Activated CD4-positive, alpha-beta T cell treated with anti-CD3 and anti-CD28 coated beads for 1 hour (primary cell): Measurements from ENCODE around the gene CCNL2.
"Not testable (repeated sequence)": the region's sequence is repeated elsewhere in the genome, so short reads cannot be mapped to it uniquely, and the experiment has no call there.

ENCODE experiments used
- DNase-seq: peaks from one replicate; pipeline ENCODE4 v3.0.0-alpha.2; 2020

The CCNL2 gene

DNA sequence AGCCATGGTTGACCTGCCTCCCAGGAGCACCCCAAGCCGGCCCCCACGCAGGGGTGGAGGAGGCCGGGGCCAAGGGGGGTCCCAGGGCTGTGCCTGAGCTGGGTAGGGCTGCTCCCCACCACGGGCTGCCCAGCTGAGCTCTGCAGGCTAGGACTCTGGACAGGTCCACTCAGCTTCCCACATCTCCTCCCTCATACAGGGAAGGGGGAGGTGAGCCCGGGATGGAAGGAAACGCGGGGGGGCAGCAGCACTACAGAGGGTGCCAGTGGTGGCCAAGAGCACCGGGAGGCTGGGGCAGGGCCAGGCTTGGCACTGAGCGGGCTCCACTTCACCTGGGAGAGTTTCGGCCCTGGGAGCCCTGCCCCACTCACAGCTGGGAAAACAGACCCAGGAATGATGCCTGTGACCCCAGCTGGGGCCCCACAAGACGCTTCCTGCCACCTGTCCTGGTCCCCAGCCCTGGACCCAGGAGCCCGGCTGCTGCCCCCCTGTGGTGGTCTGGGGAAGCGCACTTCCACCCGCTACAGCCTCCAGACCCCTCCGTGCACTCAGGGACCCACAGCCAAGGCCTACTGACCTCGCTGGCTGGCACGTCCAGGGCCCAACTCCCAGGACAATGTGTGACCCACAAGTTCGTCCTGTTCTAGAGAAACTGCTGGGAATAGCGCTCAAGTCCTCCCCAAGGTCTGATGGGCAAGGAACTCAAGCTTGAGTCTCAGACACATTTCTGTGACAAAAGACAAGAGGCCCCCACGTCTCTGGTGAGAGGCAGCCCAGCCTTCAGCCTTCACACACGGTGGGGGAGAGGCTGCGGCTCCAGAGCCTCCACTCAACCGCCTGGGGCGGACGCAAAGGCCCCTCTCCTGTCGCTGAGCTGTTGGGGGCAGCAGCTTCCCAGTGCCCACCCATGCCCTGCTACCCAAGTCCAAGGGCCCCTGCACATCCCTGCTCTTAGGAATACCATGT lies 27.1 kb downstream of the CCNL2 start:
- DNase-seq: peak; percentile 67

DNA sequence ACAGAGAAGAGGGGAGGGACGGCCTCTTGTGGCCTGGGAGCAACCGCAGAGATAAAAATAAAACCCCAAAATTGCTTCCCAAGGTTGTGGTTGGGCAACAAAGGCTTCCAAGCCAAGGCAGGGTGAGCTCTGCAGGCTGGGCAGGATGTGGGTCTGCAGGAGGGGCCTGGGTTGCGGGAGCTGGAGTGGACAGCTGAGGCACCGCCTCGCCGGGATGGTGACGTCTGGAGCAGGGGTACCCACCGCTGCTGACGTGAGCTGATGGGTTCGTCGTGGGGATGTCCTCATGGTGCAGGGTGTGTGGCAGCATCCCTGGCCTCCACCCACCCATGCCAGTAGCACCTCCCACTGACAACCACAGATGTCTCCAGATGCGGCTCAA lies 27.8 kb downstream of the CCNL2 start:
- DNase-seq: peak; percentile 34

DNA sequence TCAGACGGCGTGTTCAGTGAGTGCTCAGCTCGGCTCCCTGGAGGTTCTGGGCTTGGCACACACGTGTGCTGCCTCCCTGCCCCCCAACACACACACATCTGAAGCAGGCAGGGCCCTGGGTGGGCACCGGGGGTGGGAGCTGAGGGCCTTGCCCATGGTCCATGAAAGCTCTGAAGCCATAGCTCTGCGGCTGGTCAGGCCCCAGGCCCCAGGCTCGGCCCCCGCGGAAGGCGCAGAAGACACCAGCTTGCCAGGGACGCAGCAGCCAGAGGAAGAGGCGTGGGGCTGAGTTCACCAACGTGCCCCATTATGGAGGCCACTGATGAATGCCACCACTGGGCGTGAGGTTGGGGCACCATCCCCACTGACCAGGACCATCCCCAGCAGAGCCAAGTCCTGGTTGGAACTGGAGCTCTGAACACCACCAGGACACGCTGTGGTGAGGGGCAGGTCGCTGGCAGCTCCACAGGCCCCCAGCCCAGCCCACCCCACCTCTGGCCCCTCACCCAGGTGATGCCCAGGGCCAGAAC lies 28.3 kb downstream of the CCNL2 start:
- no peak for DNase-seq

DNA sequence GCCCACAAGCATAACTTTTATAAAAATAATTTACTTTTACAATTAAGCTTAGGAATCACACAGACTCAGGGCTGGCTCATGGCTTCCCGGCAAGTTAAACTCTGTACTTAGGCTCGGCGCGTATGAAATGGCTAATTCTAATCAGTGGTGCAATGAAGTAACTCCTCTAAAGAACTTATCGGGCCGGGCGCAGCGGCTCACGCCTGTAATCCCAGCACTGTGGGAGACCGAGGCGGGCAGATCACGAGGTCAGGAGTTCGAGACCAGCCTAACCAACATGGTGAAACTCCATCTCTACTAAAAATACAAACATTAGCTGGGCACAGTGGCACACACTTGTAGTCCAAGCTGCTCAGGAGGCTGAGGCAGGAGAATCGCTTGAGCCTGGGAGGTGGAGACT lies 29.0 kb downstream of the CCNL2 start:
- DNase-seq: not testable (repeated sequence)

DNA sequence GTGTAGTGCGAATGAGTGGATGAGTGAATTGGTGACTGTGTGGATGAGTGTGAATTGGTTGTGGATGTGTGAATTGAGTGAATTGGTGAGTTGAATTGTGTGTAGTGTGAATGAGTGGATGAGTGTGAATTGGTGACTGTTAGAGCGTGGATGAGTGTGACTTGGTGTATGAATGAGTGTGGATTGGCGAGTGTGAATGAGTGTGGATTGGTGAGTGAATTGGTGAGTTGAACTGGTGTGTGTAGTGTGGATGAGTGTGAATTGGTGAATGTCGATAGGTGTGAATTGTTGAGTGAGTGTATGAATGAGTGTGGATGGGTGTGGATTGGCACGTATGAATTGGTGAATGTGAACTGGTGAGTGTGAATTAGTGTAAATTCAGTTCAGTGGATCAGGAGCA lies 31.8 kb downstream of the CCNL2 start:
- no peak for DNase-seq

DNA sequence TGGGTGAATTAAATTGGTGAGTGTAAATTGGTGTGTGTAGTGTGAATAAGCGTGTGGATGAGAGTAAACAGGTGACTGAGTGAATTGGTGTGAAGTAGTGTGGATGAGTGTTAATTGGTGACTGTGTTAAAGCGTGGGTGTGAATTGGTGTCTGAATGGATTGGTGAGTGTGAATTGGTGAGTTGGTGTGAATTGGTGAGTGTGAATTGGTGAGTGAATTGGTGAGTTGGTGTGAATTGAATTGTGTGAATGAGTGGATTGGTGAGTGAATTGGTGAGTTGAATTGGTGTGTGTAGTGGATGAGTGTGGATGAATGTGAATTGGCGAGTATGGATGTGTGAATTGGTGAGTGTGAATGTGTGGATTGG lies 32.5 kb downstream of the CCNL2 start:
- no peak for DNase-seq

DNA sequence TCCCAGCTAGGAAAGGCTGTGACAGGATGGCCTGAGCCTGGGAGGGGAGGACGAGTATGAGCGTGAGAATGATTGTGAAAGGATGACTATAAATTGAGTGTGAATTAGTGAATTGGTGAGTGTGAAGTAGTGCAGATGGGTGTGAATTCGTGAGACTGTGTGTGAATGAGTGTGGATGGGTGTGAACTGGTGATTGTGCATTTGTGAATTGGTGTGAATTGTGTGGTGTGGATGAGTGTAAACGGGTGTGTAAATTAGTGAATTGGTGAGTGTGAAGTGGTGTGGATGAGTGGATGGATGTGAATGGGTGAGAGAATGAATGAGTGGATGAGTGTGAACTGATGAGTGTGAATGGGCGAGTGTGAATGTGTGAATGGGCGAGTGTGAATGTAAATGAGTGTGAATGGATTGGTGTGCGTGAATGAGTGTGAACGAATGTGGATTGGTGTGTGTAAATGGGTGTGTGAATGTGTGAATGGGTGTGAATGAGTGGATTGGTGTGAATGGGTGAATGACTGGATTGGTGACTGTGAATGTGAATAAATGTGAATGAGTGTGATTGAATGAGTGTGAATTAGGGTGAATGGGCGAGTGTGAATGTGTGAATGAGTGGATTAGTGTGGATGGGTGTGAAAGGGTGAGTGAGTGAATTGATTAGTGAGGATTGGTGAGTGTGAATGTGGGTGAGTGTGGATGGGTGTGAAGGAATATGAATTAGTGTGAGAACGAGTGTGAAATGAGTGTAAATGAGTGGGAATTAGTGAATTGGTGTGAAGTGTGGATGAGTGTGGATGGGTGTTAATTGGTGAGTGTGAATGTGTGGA lies 33.0 kb downstream of the CCNL2 start:
- no peak for DNase-seq

DNA sequence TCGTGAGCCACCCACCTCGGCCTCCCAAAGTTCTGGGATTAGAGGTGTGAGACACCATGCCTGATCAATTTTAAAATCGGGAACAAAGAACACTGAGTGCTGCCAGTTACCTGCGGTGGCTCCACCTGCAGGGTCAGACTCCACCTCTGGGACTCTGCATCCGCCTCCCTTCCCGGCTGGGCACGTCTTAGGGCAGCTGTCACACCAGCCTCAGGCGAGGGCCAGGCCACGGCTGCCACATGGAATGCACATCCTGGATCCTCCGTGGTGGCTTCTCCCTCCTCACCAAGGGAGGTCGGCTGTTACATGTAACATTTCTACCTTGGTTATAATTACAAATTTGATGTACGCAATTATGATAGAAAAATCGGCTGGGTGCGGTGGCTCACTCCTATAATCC lies 34.9 kb downstream of the CCNL2 start:
- no peak for DNase-seq

DNA sequence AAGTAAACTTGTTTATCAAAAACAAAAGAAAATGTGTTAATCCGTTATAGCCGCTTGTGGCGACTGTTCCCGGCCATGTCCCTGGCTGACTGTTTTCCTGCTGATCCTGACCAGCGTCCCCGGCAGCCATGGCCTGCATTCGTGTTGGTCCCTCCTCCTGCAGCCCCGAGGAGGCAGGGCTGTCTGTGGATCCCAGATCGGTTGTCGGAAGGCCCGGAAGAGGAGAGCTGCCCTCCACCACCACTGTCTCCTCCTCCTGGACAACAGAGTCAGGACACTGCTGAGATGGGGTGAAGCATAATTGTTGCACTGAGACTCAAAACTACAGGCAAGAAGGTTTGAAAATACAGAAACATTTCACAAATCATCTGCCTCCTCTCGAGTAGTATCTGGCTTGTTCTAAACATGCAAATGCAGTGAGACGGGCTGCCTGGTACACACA lies 37.1 kb downstream of the CCNL2 start:
- DNase-seq: no peak

DNA sequence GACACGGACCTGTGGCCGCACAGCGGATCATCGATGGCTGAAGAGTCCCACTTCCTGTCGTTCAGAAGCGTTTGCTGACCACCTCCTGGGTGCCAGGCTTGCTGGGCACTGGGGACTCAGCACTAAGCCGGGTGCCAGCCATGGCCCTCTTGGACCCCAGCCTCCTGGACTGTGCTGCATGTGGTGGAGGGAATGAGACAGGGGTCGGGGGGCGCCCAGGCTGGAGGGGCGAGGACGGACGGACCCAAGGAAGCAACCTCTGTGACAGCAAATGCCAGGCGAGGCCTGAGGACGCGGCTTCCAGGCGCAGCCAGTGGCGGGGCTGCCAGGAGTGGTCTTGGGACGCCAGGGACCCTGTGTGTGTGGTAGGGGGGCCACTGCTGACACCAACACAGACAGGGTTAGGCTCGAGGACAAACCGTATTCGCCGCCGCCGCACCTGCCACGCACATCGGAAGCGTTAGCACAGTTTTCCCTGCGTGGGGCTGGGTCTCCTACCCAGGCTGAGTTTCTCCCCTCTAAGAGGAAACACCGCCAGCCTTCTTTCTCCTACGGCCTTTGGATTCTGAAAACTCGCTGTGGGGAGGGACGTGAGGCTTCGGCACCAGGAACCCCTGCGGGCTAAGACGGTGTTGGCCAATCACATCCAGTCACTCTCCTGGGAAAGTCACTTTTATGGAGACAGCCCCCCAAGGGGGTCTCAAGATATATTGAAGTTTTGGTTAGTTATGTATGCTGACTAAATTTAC lies 37.7 kb downstream of the CCNL2 start:
- DNase-seq: no peak

DNA sequence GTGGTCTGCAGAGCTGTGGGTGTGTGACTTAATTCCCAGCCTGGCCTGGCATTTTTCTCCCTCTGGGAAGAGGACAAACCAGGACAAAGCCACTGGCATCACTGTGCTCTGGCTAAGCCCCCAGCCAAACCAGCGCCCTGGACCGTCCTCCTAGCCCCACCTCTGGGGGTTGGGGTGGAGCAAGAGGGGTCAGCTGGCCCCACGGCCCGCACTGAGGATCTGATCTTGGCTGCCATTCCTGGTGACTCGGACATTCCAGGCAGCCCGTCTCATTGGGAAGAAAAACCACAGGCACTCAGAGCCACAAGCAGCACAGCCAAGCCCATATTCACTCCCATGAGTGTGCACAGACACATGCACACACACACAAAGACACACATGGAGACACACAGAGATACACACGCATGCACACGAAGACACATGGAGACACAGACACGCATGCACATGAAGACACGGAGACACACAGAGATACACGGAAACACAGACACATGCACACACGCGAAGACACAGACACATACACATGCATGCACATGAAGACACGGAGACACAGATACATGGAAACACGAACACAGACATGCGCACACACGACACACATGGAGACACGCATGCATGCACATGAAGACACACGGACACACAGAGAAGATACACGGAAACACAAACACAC lies 38.5 kb downstream of the CCNL2 start:
- DNase-seq: no peak

DNA sequence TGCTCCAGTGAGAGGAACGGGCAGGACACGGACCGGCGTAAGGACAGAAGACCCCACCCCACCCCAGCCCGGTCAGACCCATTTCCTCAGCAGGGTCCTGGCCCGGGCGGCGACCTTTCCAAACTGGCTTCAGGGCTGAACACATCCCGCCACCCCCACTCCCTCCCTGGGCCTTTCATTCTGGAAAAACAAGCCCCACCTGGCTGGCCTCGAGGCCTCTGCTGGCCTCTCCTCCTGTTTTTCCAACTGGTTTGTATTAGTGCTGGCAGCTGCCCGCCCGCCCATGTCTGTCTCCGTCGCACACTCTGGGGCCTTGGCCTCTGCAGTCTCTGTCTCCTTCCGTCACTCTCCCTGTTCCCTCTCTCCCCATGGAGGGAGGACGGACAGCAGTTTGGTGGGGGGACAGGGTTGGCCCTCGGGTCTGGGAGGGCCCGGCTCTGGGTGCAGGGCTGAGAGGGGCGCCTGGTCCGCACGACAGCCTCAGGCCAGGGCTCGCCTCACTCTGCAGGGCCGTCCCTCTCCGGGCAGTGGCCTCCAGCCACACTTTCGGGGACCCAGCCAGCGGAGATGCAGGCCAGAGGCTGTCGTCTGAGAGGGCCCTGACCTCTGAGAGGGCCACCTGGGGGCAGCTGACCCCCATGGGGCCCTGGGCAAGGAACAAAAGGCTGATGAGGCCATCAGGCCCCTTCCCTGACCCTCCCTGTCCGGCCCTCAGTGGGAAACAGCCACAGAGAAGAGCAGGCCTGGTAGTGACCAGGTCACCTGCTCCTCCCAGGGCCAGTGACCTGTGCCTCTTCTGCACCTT lies 39.3 kb downstream of the CCNL2 start:
- no peak for DNase-seq

DNA sequence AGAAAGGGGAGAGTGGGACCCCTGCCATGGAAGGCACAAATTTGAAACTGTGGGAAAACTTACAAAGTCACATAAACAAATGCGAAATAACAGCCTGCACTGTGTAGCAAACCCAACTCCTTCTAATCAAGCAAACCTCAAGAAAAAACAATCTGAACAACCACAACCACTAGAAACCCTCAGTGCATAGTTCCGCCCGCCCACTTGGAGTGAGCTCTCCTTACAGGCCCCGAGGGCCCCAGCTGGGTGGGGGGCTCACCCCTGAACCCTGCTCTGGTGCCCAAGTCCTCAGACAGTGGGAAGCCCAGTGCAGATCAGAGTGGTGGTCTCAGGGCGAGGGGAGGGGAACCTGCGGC lies 39.8 kb downstream of the CCNL2 start:
- no peak for DNase-seq

DNA sequence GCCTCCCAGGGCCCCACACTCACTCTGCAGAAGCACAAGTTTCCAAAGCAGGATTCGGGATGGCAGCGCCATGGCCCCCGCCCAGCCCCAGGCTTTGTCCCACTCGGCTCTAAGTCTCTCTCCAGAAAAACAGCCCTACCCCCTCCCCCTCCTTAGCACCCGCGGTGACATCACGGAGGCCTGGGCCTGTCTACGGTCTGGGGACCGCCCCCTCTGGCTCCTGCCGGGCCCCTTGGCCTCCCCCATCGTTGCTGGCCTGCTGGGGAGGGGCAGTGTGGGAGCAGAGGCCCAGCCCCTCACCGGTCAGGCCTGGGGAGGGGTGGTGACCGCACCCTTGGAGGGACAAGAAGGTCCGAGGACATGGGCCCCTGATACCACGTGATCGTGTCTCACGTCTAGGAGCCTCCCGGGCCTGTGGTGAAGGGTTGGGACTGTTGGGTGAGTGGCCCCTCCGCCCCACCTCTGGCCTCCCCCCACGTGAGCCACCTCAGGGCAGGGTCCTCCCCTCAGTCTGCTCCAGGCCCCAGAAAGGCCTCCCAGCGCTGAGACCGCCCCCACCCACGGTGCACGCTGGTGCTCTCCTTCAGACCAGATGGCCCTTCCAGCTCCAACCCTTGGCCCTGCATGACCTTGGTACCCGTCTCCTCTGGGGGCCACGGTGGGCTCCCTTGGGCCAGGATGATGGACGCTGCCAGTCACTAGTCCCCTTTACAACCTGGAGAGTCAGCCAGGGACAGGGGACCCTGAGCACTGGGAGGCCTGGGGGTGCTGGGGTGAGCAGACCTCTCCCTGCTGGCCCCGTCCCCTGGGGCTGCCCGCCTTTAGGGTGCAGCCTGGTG lies 40.5 kb downstream of the CCNL2 start, which contains the start of gene MXRA8:
MXRA8 (minus strand) TSS at position 123 of the 839 bp plus-strand sequence; CDS start at position 72, 51 bp downstream.
- DNase-seq: no peak

DNA sequence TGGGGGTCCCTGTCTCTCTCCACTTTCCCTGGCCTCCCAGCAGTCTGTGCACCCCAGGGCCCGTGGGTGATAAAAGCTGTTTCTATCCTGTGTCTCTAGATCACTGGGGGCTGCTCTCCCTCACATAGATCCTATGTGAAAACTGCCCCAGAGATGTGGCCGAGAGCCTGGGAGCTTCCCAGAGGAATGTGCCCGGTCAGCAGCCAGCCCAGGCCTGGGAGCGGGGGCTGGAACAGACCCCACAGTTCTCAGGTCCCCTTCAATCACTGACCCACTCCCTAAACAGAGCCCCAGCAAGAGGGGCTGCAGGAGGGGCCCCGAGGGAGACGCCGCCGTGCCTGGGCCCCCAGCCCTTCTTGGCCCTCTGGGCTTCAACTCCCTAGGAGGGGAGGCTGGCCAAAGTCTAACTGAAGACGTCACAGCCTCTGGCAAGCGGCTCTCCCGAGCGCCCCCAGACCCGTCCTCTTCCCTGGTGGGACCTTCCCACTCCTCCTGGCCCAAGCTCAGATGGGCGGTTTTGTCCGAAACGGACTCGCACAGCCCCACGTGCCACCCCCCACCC lies 41.2 kb downstream of the CCNL2 start:
- DNase-seq: no peak

DNA sequence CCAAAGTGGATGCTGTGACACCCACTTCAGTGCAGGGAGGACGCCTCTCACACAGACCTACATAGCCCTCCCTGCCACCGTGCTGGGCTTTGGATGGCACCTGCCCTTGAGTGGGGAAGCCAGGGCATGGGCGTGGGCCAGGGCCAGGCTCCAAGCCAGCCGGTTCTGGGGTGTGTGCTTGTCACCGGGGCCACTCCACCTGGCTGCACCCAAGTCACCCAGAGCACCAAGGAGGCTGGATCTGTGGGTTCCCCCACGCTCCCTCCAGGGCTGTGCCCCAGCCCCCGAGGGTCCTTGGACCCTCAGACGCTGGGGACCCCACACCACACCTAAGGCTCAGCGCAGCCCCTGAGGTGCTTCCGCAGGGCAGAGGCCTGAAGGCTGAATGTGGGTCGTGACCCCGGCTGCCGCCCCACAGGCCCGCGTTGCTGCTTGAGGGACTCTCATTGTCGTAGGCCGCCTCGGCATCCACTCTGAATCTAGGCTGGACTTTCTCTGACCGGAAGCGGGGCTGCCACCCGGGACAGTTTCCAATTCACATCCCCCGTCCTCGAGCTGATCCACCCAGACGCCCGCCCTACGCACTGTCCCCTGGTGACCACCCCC lies 42.2 kb downstream of the CCNL2 start:
- no peak for DNase-seq

DNA sequence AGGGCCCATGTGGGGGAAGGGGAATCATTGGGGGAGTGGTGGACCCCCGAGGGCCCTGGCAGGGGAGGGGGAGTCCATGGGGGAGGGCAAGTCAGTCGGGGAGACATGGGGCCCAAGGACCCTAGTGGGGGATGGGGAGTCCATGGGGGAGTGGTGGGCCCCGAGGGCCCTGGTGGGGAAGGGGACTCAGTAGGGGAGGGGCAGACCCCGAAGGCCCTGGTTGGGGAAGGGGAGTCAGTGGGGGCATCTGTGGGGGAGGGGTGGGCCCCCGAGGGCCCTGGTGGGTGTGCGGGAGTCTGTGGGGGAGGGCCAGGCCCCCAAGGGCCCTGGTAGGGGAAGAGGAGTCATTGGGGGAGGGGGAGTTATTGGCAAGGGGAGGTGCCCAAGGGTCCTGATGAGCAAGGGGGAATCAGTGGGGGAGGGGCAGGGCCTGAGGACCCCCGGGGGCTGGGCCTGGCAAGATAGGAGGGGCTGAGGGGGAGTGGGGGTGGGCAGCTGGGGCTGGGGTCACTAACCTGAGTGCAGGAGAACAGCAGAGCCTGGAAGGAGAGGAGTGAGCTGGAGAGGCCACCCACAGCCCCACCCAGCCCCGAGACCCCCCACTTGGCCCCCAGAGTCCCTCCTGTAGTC lies 42.9 kb downstream of the CCNL2 start:
- no peak for DNase-seq

DNA sequence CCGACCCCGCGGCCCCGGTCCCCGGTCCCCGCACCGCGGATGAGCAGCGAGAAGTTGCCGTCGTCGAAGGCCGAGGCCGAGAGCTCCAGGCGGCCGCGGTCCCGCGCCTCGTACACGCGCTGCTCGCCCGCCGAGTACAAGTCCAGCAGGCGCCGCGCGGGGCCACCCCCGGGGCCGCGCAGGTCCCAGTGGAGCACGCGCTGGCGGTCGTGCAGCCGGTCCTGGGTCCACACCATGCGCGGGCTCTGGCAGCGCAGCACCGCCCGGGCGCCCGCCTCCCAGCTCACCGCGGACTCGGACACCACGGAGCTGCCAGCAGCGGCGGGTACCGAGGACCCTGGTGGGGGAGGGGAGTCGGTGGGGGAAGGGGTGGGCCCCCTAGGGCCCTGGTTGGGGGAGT lies 43.7 kb downstream of the CCNL2 start:
- no peak for DNase-seq
